HG03460 (cell line): ENCODE results near the gene NGDN.

ENCODE experiments used
- ATAC-seq: cut with Tn5 transposase; IDR thresholded peaks from one replicate; pipeline ENCODE4 v1.9.1; 2021; ENCODE audit not compliant: unreplicated experiment

Gene NGDN

GRCh38 chr14:23520899-23521533 is 51.5 kb downstream of the NGDN start:
- no peak for ATAC-seq

- no peak for ATAC-seq
Measured at GRCh38 chr14:23521785-23522640, 52.5 kb downstream of the NGDN start.

GRCh38 chr14:23522643-23523198 is 53.2 kb downstream of the NGDN start:
- no peak for ATAC-seq

GRCh38 chr14:23523229-23524016 is 53.9 kb downstream of the NGDN start:
- no peak for ATAC-seq

- no peak for ATAC-seq
Measured at GRCh38 chr14:23524954-23525353, 55.5 kb downstream of the NGDN start.

- ATAC-seq, result no peak
Measured at GRCh38 chr14:23525611-23526010, 56.1 kb downstream of the NGDN start.
